CD4-positive, alpha-beta T cell treated with Interleukin-17A for 4 hours (primary cell): ENCODE data around the gene LIPT1.
"Not testable (repeated sequence)": the region's sequence is repeated elsewhere in the genome, so short reads cannot be mapped to it uniquely, and the experiment has no call there.

Experiments
- DNase-seq: peaks from one replicate; pipeline ENCODE4 v3.0.0-alpha.2; 2020; ENCODE audit warnings: mixed read lengths

LIPT1 gene

DNA sequence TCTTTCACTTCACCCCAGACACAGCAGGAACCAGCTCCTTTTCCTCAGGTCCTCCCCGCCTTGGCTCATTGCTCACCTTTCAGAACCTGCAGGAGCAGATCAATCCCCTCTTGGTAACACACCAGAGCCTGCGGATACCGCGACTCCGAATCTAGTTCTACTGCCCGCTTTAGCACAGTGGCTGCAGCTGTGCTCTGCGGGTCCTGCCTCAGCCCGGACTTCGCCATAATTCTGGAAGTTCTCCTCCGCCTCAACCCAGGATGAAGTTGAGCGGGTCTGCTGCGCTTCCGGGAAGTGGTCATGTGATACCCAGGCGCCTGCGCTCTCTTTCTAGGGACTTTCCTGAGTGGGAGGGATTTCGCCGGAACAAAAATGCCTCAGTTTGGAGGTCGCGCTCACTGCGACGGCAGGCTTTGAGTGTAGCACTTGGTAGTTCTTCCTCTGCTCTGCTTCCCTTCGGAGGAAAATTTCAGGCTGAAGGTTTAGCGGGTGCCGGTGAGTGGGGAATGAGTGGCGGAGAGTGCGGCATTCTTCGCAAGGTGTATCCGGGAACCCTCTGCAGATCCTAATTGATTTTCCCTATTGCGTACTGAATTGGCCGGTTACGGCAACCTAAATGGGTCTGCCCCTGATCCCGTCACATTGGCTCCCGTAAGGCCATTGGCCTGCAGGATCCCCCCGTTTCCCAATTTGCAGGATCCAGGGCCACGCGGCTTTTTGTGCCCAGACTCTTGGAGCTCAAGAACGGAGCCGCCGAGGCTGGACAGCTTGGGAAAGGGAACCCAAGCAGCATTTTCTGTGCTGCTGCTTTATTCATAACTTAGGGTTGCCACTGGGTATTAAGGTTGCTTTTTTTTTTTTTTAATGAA lies 26.2 kb downstream of the LIPT1 start, which contains the start of the genes MITD1 and MRPL30:
MITD1 (minus strand) TSS at position 304 of the 869 bp plus-strand sequence; CDS start at position 227, 77 bp downstream.
MRPL30 (plus strand) TSS at position 430 of the 869 bp plus-strand sequence. CDS start 5,020 bp downstream, outside the sequence.
- DNase-seq, result peak; percentile 90

DNA sequence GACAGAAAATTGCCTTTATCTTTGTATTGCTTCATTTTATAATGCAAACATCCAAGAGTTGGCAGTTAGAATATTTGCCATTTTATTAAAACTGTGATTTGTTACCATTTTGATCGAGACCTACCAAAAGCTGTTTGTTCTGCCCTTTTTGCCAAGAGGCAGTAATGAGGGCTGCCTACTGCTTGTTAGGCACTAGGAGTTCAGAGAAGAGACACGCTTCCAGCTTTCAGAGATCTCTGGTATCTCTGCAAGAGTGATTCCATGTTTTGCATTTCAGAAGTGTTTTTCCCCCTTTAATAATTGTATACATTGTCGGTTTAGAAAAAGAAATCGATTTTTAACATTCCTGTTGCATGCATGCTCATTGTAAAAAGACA lies 26.8 kb downstream of the LIPT1 start:
- no peak for DNase-seq

DNA sequence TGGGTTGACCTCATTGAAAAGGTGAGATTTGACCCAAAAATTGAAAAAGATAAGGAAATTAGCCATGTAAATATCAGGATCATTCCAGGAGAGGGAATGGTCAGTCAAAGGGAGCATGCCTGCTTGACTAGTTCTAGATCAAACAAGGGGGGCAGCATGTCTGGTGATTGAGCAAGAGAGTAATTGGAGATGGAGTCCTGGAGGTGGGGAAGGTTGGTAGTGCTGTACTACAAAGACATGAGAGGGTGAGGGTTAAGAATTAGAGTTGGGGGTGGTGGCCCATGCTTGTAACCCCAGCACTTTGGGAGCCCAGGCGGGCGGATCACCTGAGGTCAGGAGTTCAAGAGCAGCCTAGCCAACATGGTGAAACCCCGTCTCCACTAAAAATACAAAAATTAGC lies 28.3 kb downstream of the LIPT1 start:
- no peak for DNase-seq

DNA sequence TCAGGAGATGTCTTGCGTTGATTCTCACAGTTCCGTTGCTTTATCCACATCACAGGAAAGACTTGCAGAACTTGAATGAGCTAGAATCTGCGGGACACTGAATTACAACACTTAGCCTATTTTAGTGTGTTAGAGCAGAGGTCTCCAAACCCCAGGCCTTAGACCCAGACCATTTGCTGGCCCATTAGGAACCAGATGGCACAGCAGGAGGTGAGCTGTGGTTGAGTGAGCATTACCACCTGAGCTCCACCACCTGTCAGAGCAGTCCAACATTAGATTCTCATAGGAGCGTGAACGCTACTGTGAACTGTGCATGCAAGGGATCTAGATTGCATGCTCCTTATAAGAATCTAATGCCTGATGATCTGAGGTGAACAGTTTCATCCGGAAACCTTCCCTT lies 30.0 kb downstream of the LIPT1 start:
- DNase-seq, result no peak

DNA sequence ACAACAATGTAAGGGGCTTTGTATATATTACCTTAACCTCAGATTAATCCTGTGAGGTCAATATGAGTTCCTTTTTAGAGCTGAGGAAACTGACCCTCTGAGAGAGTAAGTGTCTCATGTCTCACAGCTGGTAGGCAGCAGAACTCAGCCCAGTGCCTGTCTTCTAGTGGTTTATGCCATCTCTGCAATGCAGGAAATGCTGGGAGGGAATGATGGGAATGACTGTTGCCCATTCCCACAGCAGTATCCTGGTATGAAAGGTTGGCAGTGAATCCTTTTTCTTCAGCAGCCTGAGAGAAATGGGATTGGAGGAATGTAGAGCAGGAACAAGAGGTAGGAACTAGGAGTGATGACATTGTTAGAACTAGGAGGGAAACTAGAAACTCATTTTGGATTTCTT lies 32.2 kb downstream of the LIPT1 start:
- DNase-seq, result no peak

DNA sequence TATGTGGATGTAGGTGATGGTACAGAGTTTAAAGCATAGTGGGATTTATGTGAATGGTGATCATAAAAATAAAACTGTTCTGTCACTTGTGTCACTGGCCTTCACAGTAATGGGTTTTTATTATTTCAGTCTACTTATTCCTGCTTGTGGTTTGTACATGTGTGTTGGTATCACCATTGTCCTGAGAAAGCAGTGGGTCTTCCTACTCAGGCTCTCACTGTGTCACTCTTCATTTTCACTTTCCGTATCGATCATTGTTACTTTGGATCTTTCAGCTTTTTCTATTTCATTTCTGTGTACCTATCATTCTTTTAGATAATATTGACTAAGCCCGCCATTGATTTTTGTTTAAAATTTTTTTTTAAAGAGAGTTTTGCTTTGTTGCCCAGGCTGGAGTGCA lies 33.6 kb downstream of the LIPT1 start:
- DNase-seq, result no peak

DNA sequence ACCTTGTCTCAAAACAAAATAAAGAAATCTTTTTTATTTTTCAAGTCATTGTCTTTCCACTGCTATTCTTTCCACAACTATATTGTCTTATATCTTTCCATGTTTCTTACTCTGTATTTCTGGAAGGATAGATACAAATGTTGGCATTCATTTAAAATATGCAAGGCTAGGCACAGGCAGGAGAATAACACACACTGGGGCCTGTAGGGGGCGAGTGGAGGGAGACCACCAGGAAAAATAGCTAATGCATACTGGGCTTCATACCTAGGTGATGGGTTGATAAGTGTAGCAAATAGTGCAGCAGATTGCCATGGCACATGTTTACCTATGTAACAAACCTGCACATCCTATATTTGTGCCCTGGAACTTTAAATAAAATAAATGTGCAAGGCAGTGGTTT lies 35.8 kb downstream of the LIPT1 start:
- DNase-seq, result no peak

DNA sequence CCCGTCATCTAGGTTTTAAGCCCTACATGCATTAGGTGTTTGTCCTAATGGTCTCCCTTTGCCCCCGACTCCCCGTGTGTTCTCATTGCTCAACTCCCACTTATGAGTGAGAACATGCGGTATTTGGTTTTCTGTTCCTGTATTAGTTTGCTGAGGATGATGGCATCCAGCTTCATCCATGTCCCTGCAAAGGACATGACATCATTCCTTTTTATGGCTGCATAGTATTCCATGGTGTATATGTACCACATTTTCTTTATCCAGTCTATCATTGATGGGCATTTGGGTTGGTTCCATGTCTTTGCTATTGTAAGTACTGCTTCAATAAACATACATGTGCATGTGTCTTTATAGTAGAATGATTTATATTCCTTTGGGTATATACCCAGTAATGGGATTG lies 37.6 kb downstream of the LIPT1 start:
- not testable (repeated sequence) for DNase-seq

DNA sequence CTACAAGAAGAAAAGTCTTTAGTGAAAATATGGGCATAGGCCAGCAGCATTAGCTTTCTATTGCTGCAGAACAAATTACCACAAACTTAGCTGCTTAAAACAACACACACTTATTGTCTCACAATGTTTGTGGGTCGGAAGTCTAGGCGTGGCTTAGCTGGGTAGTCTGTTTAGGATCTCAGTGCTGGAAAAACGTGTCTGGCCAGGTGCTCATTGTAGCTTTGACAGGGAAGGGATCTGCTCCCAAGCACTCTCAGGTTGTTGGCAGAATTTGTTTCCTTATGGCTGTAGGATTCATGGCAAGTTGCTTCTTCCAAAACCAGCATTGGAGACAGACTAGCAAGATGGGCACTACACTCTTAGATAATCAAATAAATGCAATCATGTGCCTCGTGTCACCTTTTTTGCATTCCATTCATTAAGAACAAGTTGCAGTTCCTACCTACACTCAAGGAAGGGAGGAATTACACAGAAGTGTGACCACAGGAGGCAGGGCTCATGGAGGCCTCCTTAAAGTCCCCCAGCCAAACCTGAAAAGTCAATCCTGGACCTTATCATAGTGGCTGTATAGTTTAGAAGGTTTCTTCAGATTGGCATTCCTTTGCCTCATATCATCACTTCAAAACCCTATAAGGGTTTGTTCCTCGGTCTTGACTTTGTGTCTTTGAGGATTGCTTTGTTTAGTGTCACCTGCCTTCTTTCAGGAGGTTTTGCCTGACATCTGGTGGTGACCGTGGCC lies 43.5 kb downstream of the LIPT1 start:
- DNase-seq, result no peak

DNA sequence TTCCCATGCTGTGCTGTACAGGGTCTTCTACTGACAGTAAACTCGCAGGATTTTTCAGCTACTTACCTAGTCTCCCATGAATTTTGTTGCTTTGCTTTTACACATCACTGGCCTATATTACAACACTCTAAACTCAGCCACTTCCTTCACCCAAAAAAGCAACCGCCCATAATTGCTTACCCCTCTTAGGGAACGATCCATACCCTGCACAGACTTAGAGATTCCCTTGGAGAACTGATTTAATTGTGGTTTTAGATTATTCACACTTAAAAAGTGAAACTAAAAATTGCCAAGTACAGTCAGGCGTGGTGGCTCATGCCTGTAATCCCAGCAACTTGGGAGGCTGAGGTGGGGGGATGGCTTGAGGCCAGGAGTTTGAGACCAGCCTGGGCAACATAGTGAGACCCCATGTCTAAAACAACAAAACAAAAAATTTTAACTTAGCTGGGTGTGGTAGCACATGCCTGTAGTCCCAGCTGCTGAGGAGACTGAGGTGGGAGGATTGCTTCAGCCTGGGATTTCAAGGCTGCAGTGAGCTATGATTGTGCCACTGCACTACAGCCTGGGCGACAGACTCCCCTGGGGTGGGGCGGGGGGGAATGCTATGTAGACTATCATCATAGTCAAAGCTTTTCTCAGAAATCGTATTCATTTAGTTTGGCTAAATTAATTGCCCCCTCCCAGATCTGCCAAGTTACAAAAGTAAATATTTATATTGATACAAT lies 45.5 kb downstream of the LIPT1 start:
- DNase-seq, result no peak

DNA sequence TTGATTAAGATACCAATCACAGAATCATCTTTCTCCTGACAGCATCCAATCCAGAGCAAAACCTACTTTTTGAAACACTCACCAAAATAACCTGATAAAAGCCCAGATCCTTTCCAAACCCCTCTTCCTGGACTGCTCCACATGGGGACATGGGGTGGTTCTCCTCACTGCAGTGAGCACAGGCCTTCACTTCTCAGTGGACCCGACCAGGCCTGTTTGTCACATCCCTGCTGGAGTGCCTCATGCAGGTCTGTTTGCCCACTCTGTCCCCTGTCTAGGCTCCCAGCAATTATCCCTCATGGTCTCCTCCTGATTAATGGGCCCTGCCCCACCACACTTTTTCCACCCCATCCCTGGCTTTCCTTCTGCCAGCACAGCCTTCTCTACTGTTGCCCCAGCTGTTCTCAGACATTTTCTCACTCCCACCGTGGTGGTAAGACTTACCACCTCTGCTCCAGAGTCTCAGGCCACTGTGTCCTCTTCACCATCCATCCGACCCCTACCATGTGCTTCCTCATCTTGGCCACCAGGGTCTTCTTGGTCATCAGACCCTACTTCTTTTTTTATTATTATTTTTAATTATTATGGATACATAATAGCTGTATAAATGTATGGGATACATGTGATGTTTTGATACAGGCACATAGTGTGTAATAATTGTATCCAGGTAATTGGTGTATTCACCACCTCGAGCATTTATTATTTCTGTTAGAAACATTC lies 47.4 kb downstream of the LIPT1 start:
- DNase-seq, result no peak

DNA sequence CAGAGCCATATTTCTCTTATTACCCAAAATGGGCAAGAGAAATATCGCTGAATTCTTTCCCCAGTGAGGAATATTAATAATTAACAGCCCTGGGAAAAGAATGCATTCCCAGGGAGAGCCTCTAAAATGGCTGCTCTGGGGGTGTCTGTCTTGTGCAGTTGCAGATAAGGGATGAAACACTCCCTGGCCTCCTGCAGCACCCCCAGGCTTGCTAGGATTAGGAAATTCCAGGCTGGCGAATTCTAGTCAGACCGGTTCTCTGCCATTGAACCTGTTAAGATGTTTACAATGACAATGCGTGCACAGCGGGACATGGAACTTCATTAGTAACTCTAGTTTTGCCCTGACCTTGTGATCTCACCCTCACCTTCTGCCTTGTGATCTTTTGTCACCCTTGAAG lies 50.7 kb downstream of the LIPT1 start:
- DNase-seq, result no peak
